Measurements from ENCODE around the gene CALCB. TPM values are rescaled to one million over a fixed set of nuclear protein-coding genes. Genes with fewer than 3 reads are reported as not detected.
"Not testable (repeated sequence)": the region's sequence is repeated elsewhere in the genome, so short reads cannot be mapped to it uniquely, and the experiment has no call there.

CALCB gene
- total RNA-seq, 1 experiment from 2014 or later = 4.3 TPM

GRCh38 chr11:15055620-15056356 lies 17.6 kb upstream of the CALCB start:
- POLR2A ChIA-PET = interaction anchor here (0.5 to 0.7 kb wide), 2 partner anchors 14 to 247 kb away, joined by 3 read pairs; no protein-coding TSS in a partner anchor
- peak; percentile 73 for DNase-seq (ENCODE audit: unreplicated experiment)
- Mint-ChIP-seq H3K9me3 (ENCODE audit: unreplicated experiment) (no peaks in the 10 kb centered on the region), H3K4me3 (ENCODE audit: unreplicated experiment) (no peak overlapping the region), H3K4me1 (ENCODE audit: insufficient read depth, unreplicated experiment) (peaks cover 18% of the 10 kb centered on the region), H3K36me3 (ENCODE audit: insufficient read depth, unreplicated experiment) (no peaks in the 10 kb centered on the region), H3K27me3 (ENCODE audit: insufficient read depth, unreplicated experiment) (no peaks in the 10 kb centered on the region), H3K27ac (ENCODE audit: low read depth, unreplicated experiment) (no peak overlapping the region)
- intact Hi-C loops (cut with micrococcal nuclease) = no loop called here
- no TSS peak for BruUV-seq (replicated peaks)
- CTCF ChIA-PET = interaction anchor here (1.1 to 4.2 kb wide), 2 partner anchors 20 to 148 kb away, joined by 4 to 22 read pairs; no protein-coding TSS in a partner anchor
- TF ChIP-seq CTCF (IDR thresholded peaks at IDR 0.05; ENCODE audit: unreplicated experiment) = no peak

GRCh38 chr11:15057329-15057728 lies 16.1 kb upstream of the CALCB start:
- no peak for DNase-seq (ENCODE audit: unreplicated experiment)
- CTCF ChIA-PET = interaction anchor here (1.2 to 4.2 kb wide), 3 partner anchors 18 to 262 kb away, joined by 3 to 22 read pairs (median 4); no protein-coding TSS in a partner anchor
- intact Hi-C loops (cut with micrococcal nuclease) = no loop called here
- BruUV-seq (replicated peaks) = no TSS peak
- Mint-ChIP-seq H3K36me3 (ENCODE audit: insufficient read depth, unreplicated experiment) (no peaks in the 10 kb centered on the region), H3K9me3 (ENCODE audit: unreplicated experiment) (no peaks in the 10 kb centered on the region), H3K27ac (ENCODE audit: low read depth, unreplicated experiment) (no peak overlapping the region), H3K4me3 (ENCODE audit: unreplicated experiment) (no peak overlapping the region), H3K4me1 (ENCODE audit: insufficient read depth, unreplicated experiment) (peaks cover 18% of the 10 kb centered on the region), H3K27me3 (ENCODE audit: insufficient read depth, unreplicated experiment) (no peaks in the 10 kb centered on the region)
- POLR2A ChIA-PET = no interaction called here
- no peak for TF ChIP-seq CTCF (IDR thresholded peaks at IDR 0.05; ENCODE audit: unreplicated experiment)

GRCh38 chr11:15059132-15059915 lies 14.1 kb upstream of the CALCB start:
- Mint-ChIP-seq H3K27me3 (ENCODE audit: insufficient read depth, unreplicated experiment) (no peaks in the 10 kb centered on the region), H3K36me3 (ENCODE audit: insufficient read depth, unreplicated experiment) (no peaks in the 10 kb centered on the region), H3K4me1 (ENCODE audit: insufficient read depth, unreplicated experiment) (peaks cover 7% of the 10 kb centered on the region), H3K27ac (ENCODE audit: low read depth, unreplicated experiment) (no peak overlapping the region), H3K4me3 (ENCODE audit: unreplicated experiment) (no peak overlapping the region), H3K9me3 (ENCODE audit: unreplicated experiment) (no peaks in the 10 kb centered on the region)
- no peak for TF ChIP-seq CTCF (IDR thresholded peaks at IDR 0.05; ENCODE audit: unreplicated experiment)
- DNase-seq (ENCODE audit: unreplicated experiment) = peak; percentile 14
- intact Hi-C loops (cut with micrococcal nuclease) = no loop called here
- POLR2A ChIA-PET = no interaction called here
- CTCF ChIA-PET = interaction anchor here (1.0 to 4.4 kb wide), 3 partner anchors 15 to 153 kb away, joined by 4 to 17 read pairs (median 12); partner anchors contain the start of gene CALCB
- no TSS peak for BruUV-seq (replicated peaks)

- ChIA-PET POLR2A (no interaction called here), CTCF (interaction anchor here (0.6 to 5.0 kb wide), 3 partner anchors 13 to 210 kb away, joined by 3 to 21 read pairs (median 12); no protein-coding TSS in a partner anchor)
- Mint-ChIP-seq H3K36me3 (ENCODE audit: insufficient read depth, unreplicated experiment) (no peaks in the 10 kb centered on the region), H3K27ac (ENCODE audit: low read depth, unreplicated experiment) (no peak overlapping the region), H3K9me3 (ENCODE audit: unreplicated experiment) (no peaks in the 10 kb centered on the region), H3K4me3 (ENCODE audit: unreplicated experiment) (no peak overlapping the region), H3K4me1 (ENCODE audit: insufficient read depth, unreplicated experiment) (peaks cover 5% of the 10 kb centered on the region), H3K27me3 (ENCODE audit: insufficient read depth, unreplicated experiment) (no peaks in the 10 kb centered on the region)
- BruUV-seq (replicated peaks) = no TSS peak
- DNase-seq (ENCODE audit: unreplicated experiment) = peak; percentile 77
- TF ChIP-seq CTCF (IDR thresholded peaks at IDR 0.05; ENCODE audit: unreplicated experiment) = no peak
- intact Hi-C loops (cut with micrococcal nuclease) = no loop called here
Observed at GRCh38 chr11:15062599-15062998, 10.8 kb upstream of the CALCB start.

- BruUV-seq (replicated peaks); intact Hi-C loops (cut with micrococcal nuclease); H3K4me3 Mint-ChIP-seq (ENCODE audit: unreplicated experiment); H3K27me3 Mint-ChIP-seq (ENCODE audit: insufficient read depth, unreplicated experiment); H3K9me3 Mint-ChIP-seq (ENCODE audit: unreplicated experiment); H3K4me1 Mint-ChIP-seq (ENCODE audit: insufficient read depth, unreplicated experiment); POLR2A ChIA-PET; DNase-seq (ENCODE audit: unreplicated experiment); H3K27ac Mint-ChIP-seq (ENCODE audit: low read depth, unreplicated experiment); H3K36me3 Mint-ChIP-seq (ENCODE audit: insufficient read depth, unreplicated experiment): not testable (repeated sequence)
- CTCF ChIA-PET = interaction anchor here (10.2 kb wide), 1 partner anchor 161 kb away, joined by 292 read pairs; no protein-coding TSS in a partner anchor
Observed at GRCh38 chr11:15069751-15070150, 3.6 kb upstream of the CALCB start.
